ENCODE results near the gene HELLS. TPM values are rescaled to one million over a fixed set of nuclear protein-coding genes. Genes with fewer than 3 reads are reported as not detected.

Gene HELLS
- total RNA-seq, 2 experiments from 2014 or later: 95.3 to 101 TPM

Other genes starting within 250 kb of the HELLS start
- gene NOC3L, start 182.8 kb upstream of the HELLS start, total RNA-seq: 10 to 100 TPM; 18.6 TPM
- under 1 TPM; 0.28 to 0.30 TPM for gene TBC1D12, start 143.2 kb upstream of the HELLS start, total RNA-seq
- not detected for gene CYP2C18, start 137.9 kb downstream of the HELLS start, total RNA-seq
- under 1 TPM in 1 of 2 experiments, not detected in 1; 0.13 TPM for gene CYP2C19, start 216.9 kb downstream of the HELLS start, total RNA-seq

Measured in activated CD4-positive, alpha-beta memory T cell treated with anti-CD3 and anti-CD28 coated beads, Interleukin-2, amount 10 ng/mL, durations not matched to agents 7 days and 5 days (primary cell).